GM18526 (cell line): ENCODE measurements around the gene COL8A2.

Experiments used
- POLR2A ChIP-seq: IDR thresholded peaks from 3 replicates; pipeline ENCODE4 v1.6.1; 2011; ENCODE audit not compliant: insufficient read length; ENCODE audit errors: extremely low read depth

The COL8A2 gene

GRCh38 chr1:36083635-36084496 lies 41.2 kb downstream of the COL8A2 start, which contains the start of gene TEKT2:
TEKT2 (plus strand) TSS chr1:36084094; CDS start chr1:36084922, 828 bp downstream.
- no peak for TF ChIP-seq POLR2A

- no peak for TF ChIP-seq POLR2A
Observed at GRCh38 chr1:36083219-36083618, 41.8 kb downstream of the COL8A2 start.

- no peak for TF ChIP-seq POLR2A
Observed at GRCh38 chr1:36081926-36082485, 43.0 kb downstream of the COL8A2 start.

- TF ChIP-seq POLR2A: no peak
Observed at GRCh38 chr1:36080801-36081200, 44.2 kb downstream of the COL8A2 start.

GRCh38 chr1:36080236-36080635 lies 44.8 kb downstream of the COL8A2 start:
- TF ChIP-seq POLR2A: no peak

- TF ChIP-seq POLR2A: no peak
Observed at GRCh38 chr1:36076979-36077573, 47.9 kb downstream of the COL8A2 start.

GRCh38 chr1:36070349-36070748 lies 54.7 kb downstream of the COL8A2 start:
- TF ChIP-seq POLR2A: no peak

GRCh38 chr1:36068866-36069265 lies 56.2 kb downstream of the COL8A2 start:
- TF ChIP-seq POLR2A: no peak

GRCh38 chr1:36067871-36068270 lies 57.2 kb downstream of the COL8A2 start:
- no peak for TF ChIP-seq POLR2A

GRCh38 chr1:36062315-36062714 lies 62.7 kb downstream of the COL8A2 start:
- no peak for TF ChIP-seq POLR2A

GRCh38 chr1:36055706-36056105 lies 69.3 kb downstream of the COL8A2 start:
- TF ChIP-seq POLR2A: no peak

GRCh38 chr1:36053978-36054377 lies 71.0 kb downstream of the COL8A2 start:
- no peak for TF ChIP-seq POLR2A

GRCh38 chr1:36051821-36052220 lies 73.2 kb downstream of the COL8A2 start:
- no peak for TF ChIP-seq POLR2A
